LNCAP (cell line): ENCODE measurements around the gene VAV1.

ENCODE experiments used
- CTCF ChIP-seq: fragments of 450-650 bp; IDR thresholded peaks from 2 replicates; pipeline ENCODE4 v1.5.1; 2017; ENCODE audit warnings: mild to moderate bottlenecking

Gene VAV1

GRCh38 chr19:6820237-6820636, 47.7 kb downstream of the VAV1 start:
- TF ChIP-seq CTCF, result no peak

DNA sequence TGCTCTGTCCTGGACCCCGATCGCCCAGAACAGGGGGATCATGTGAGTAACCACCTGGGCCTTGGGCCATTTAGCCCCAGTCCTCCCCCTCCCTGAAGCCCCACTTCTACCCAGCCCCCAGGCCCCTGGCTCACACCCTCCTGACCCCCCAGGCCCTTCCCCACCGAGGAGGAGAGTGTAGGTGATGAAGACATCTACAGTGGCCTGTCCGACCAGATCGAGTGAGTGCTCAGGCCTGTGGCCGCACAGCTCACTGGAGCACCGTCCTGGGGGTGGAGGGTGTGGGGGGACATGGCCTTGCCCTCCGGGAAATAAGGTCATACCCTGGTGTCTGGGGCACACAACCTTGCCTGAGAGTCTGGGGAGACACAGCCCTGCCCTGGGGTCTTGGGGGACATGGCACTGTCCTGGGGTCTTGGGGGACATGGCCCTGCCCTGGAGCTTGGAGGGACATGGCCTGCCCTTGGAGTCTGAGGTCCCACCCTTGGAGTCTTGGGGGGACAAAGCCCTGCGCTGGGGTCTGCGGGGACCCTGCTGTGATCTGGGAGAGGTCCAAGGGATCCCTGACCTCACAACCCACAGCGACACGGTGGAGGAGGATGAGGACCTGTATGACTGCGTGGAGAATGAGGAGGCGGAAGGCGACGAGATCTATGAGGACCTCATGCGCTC, 49.3 kb downstream of the VAV1 start:
- no peak for TF ChIP-seq CTCF

DNA sequence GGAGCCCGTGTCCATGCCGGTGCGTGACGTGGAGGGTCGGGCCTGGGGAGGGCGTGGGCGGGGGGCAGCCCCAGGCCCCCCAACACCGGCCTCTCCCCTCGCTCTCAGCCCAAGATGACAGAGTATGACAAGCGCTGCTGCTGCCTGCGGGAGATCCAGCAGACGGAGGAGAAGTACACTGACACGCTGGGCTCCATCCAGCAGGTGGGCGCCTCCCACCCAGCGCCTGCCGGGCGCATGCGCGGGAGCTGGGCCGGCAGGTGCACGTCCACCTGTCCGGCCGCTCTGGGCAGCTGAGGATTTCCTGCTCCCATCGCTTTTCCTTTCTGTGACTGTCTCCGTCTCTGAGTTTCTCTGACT, 49.8 kb downstream of the VAV1 start:
- TF ChIP-seq CTCF, result no peak

- no peak for TF ChIP-seq CTCF
These were observed 52.7 kb downstream of the VAV1 start for GRCh38 chr19:6825076-6825774.

DNA sequence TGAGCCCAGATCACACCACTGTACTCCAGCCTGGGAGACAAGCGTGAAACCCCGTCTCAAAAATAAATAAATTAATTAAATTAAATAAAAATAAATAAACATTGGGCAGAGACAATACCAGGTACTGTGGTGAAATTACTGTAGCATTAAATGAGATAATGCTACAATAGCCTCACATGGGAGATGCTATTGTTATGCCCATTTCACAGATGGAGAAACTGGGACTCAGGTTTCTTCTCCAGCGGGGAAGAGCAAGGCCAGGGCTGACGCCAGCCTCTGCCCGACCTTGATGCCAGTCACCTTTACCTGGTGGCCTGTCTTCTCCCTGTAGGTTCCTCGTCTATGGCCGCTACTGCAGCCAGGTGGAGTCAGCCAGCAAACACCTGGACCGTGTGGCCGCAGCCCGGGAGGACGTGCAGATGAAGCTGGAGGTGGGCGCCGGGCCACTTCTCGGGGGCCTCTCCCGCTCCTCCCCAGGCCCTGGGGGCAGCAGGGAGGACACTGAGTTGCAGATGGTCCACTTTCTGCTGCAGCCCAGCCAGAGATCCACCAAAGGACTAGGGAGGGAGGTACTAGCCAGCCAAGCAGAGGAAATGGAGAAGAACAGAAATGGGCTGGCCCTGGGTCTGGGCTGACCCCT, 53.9 kb downstream of the VAV1 start:
- no peak for TF ChIP-seq CTCF

DNA sequence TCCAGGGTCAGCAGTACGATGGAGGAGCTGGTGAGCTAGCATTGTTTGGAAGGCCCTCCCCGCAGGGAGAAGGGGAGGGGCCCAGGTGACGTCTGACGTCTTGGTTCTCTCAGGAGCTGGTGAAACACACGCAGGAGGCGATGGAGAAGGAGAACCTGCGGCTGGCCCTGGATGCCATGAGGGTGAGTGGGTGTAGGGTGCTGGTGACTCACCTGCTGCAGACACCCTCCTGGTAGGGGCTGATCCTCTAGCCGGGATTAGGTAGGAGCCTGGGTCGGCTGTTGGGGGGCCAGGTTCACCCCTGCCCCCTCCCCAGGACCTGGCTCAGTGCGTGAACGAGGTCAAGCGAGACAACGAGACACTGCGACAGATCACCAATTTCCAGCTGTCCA, 55.8 kb downstream of the VAV1 start:
- no peak for TF ChIP-seq CTCF

DNA sequence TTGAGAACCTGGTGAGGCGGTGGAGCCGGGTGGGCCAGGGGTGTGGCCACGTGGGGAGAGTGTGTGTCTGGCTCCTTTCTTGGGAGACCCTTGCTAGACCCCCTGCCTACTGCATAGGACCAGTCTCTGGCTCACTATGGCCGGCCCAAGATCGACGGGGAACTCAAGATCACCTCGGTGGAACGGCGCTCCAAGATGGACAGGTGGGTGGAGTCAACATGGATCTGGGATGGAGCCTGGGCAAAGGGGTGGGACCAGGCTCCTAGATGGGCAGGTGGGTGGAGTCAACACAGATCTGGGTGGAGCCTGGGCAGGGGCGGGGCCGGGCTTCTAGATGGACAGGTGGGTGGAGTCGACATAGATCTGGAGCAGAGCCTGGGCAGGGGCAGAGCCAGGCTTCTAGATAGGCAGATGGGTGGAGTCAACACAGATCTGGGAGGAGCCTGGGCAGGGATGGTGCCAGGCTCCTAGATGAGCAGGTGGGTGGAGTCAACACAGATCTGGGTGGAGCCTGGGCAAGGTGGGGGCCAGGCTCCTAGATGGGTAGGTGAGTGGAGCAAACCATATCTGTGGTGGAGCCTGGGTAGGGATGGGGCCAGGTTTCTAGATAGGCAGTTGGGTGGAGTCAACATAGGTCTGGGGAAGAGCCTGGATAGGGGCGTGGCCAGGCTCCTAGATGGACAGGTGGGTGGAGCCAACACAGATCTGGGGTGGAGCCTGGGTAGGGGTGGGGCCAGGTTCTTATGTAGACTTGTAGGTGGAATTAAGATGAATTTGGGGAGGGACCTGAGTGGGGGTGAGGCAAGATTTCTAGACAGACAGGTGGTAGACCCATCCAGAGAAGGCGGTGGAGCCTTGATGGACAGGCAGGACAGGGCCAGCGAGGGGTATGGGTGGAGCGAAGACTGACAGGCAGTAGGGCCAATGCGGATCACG, 56.5 kb downstream of the VAV1 start:
- TF ChIP-seq CTCF, result no peak
